NCI-H1694 (cell line): ENCODE results near the gene PNPLA7.
A peak's percentile ranks its signal among the peaks of the same experiment; 100 is the strongest.
"Not testable (repeated sequence)": the region's sequence is repeated elsewhere in the genome, so short reads cannot be mapped to it uniquely, and the experiment has no call there.

Experiments
- DNase-seq: peaks from one replicate; lab custom pipeline; 2025; lab: John Stamatoyannopoulos, UW

Gene PNPLA7

GRCh38 chr9:137460363-137461315 is 89.6 kb downstream of the PNPLA7 start:
- DNase-seq: no peak

GRCh38 chr9:137459601-137460362 is 90.4 kb downstream of the PNPLA7 start:
- no peak for DNase-seq

- DNase-seq: peak; percentile 55
Observed at GRCh38 chr9:137459152-137459600, 91.0 kb downstream of the PNPLA7 start, which contains the start of gene NSMF. TSS of gene NSMF (minus strand) at chr9:137459334. CDS start at chr9:137459102, 232 bp downstream.

- DNase-seq: peak; percentile 78
Observed at GRCh38 chr9:137458194-137459151, 91.7 kb downstream of the PNPLA7 start.

GRCh38 chr9:137457406-137458193 is 92.6 kb downstream of the PNPLA7 start:
- DNase-seq: no peak

GRCh38 chr9:137456864-137457405 is 93.3 kb downstream of the PNPLA7 start:
- DNase-seq: no peak

- no peak for DNase-seq
Observed at GRCh38 chr9:137456061-137456863, 93.9 kb downstream of the PNPLA7 start.

- no peak for DNase-seq
Observed at GRCh38 chr9:137455359-137455991, 94.7 kb downstream of the PNPLA7 start.

GRCh38 chr9:137454597-137455358 is 95.4 kb downstream of the PNPLA7 start:
- DNase-seq: no peak

GRCh38 chr9:137454145-137454596 is 96.0 kb downstream of the PNPLA7 start:
- DNase-seq: no peak

- DNase-seq: no peak
Observed at GRCh38 chr9:137453643-137454081, 96.5 kb downstream of the PNPLA7 start.

GRCh38 chr9:137452761-137453642 is 97.2 kb downstream of the PNPLA7 start:
- no peak for DNase-seq

GRCh38 chr9:137452006-137452760 is 98.0 kb downstream of the PNPLA7 start:
- no peak for DNase-seq

GRCh38 chr9:137451264-137452005 is 98.8 kb downstream of the PNPLA7 start:
- DNase-seq: not testable (repeated sequence)

GRCh38 chr9:137450539-137451222 is 99.5 kb downstream of the PNPLA7 start:
- not testable (repeated sequence) for DNase-seq
